HepG2 (cell line): ENCODE results near the gene PPP1R14D. TPM values are rescaled to one million over a fixed set of nuclear protein-coding genes. Genes with fewer than 3 reads are reported as not detected.

Source experiments
- BATF2 ChIP-seq: sonication (generic); formaldehyde crosslinking; IDR thresholded peaks from 2 replicates; pipeline ENCODE4 v1.8.0; 2022; ENCODE audit warnings: mild to moderate bottlenecking, missing genetic modification reagents, moderate library complexity
- GLI4 ChIP-seq: sonication (generic); formaldehyde crosslinking; IDR thresholded peaks from 2 replicates; pipeline ENCODE4 v1.5.1; 2020; ENCODE audit warnings: missing genetic modification reagents, mild to moderate bottlenecking, moderate library complexity, borderline replicate concordance
- HCFC1 ChIP-seq: fragments of 150-350 bp; IDR thresholded peaks from 2 replicates; pipeline ENCODE4 v1.6.1; 2014; ENCODE audit warnings: low read depth, low read length
- LCORL ChIP-seq, 2 experiments: fragments of 450-650 bp in 1 of 2; sonication (generic) in 1 of 2; formaldehyde crosslinking in 1 of 2; IDR thresholded peaks; 2 replicates each; pipeline versions ENCODE4 v1.5.0 to v1.6.1; 2017 to 2020; ENCODE audit warnings: antibody characterized with exemption in 1 of 2, missing genetic modification reagents in 1 of 2
- MATR3 ChIP-seq: sonication (generic); formaldehyde crosslinking; IDR thresholded peaks from 2 replicates; pipeline ENCODE4 v1.4.0; 2020; ENCODE audit warnings: missing genetic modification reagents
- PPARG ChIP-seq: conservative IDR thresholded peaks from 2 replicates; pipeline ENCODE4 v1.6.1; 2016; ENCODE audit warnings: missing biosample characterization, missing genetic modification reagents
- RBM39 ChIP-seq: fragments of 200-400 bp; formaldehyde crosslinking; IDR thresholded peaks from one replicate; pipeline ENCODE4 v1.6.1; 2018; ENCODE audit warnings: antibody characterized with exemption, mild to moderate bottlenecking, low read depth, low read length; ENCODE audit not compliant: poor library complexity, severe bottlenecking
- RELA ChIP-seq: sonication (generic); formaldehyde crosslinking; IDR thresholded peaks from 2 replicates; pipeline ENCODE4 v1.4.0; 2020; ENCODE audit warnings: missing genetic modification reagents
- SP2 ChIP-seq: sonication (generic); formaldehyde crosslinking; IDR thresholded peaks from 2 replicates; pipeline ENCODE4 v1.5.1; 2020; ENCODE audit warnings: mild to moderate bottlenecking, missing genetic modification reagents
- ZBTB37 ChIP-seq: sonication (generic); formaldehyde crosslinking; IDR thresholded peaks from 2 replicates; pipeline ENCODE4 v1.4.0; 2020; ENCODE audit warnings: mild to moderate bottlenecking, missing genetic modification reagents
- ZFP90 ChIP-seq: sonication (generic); formaldehyde crosslinking; IDR thresholded peaks from 2 replicates; pipeline ENCODE4 v1.8.0; 2022; ENCODE audit warnings: missing genetic modification reagents, mild to moderate bottlenecking, inconsistent platforms, borderline replicate concordance
- ZNF281 ChIP-seq: sonication (generic); formaldehyde crosslinking; IDR thresholded peaks from 2 replicates; pipeline ENCODE4 v1.4.0; 2020; ENCODE audit warnings: missing genetic modification reagents, borderline replicate concordance
- ZNF670 ChIP-seq: sonication (generic); formaldehyde crosslinking; IDR thresholded peaks from 2 replicates; pipeline ENCODE4 v1.8.0; 2022; ENCODE audit warnings: mild to moderate bottlenecking, missing genetic modification reagents, borderline replicate concordance
- ZNF672 ChIP-seq: sonication (generic); formaldehyde crosslinking; IDR thresholded peaks from 2 replicates; pipeline ENCODE4 v1.8.1; 2022; ENCODE audit warnings: missing genetic modification reagents
- ZNF879 ChIP-seq: sonication (generic); formaldehyde crosslinking; IDR thresholded peaks from 2 replicates; pipeline ENCODE4 v1.8.1; 2023; ENCODE audit warnings: missing genetic modification reagents
- polyA plus RNA-seq, 8 experiments: library from polyadenylated mRNA; depleted of rRNA in 3 of 8; stranded (reverse) in 7 of 8; unstranded in 1 of 8; fragments of >200 nt; fragmentation: Illumina TruSeq in 4 of 8; extraction: Trizol in 4 of 8; gene quantifications; 2 replicates each; pipeline versions ENCODE4 v1.2.1 to v1.2.3, GENCODE V29; 2011 to 2016; ENCODE audit warnings: low read depth in 4 of 8, missing spikeins in 1 of 8, mixed read lengths in 1 of 8; ENCODE audit not compliant: insufficient read depth in 1 of 8
- total RNA-seq, 5 experiments: library from RNA; depleted of rRNA; stranded (reverse); fragments of >200 nt; fragmentation: Illumina TruSeq; extraction: Trizol; gene quantifications; 2 replicates each; pipeline ENCODE4 v1.2.3, GENCODE V29; 2016; ENCODE audit warnings: low read depth in 1 of 5
- TF ChIP-seq, protein P1 (sequence below): IDR thresholded peaks from 2 replicates; pipeline ENCODE4 v1.6.1; 2012; ENCODE audit warnings: low read length, improper control_type of control experiment
- TF ChIP-seq, protein P2 (sequence below): sonication (generic); formaldehyde crosslinking; IDR thresholded peaks from 2 replicates; pipeline ENCODE4 v1.4.0; 2020; ENCODE audit warnings: missing genetic modification reagents
- TF ChIP-seq, protein P3 (sequence below): sonication (generic); formaldehyde crosslinking; IDR thresholded peaks from 2 replicates; pipeline ENCODE4 v1.4.0; 2020; ENCODE audit warnings: mild to moderate bottlenecking, missing genetic modification reagents

Gene PPP1R14D
- total and polyA plus RNA-seq, 2 of the 13 experiments (the other 11 are each of a cell fraction or from before 2014, with no cell fraction given) = 0.53 to 0.55 TPM

DNA sequence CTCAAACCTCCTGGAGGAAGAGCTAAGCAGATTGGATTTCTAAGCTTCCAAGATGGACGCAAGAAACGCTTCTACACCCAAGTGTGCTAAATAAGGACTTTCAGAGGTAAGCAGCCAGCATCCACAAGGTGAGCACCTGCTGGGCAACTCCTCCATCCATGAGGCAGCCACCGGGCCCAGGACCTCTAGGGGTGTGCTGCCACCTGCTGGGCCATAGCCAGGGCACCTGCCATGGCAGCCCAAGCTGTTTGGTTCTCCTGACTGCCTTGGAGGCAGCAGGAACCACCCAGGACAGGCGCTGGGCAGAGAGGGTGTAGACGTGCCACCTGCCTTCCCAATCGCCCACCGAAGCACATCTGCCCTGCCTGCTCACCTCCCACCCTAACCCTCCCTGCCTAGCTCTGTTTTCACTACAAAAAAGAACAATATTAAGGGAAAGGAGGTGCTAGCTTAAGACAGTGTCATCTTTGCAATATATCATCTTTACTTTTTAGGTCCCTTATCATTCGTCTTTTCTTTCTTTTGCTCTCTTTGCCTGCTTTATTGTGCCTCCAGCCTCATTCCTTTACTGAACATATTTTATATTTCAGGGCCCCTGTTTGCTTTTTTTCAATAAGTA lies 45.8 kb downstream of the PPP1R14D start (continued):
- TF ChIP-seq LCORL (IDR thresholded peaks at IDR 0.05) (no peak), LCORL (CRISPR knock-in tag; IDR thresholded peaks at IDR 0.05) (0 out of 2 replicates have a peak, but pooled peaks have one; percentile 19), ZNF879 (CRISPR knock-in tag) (no peak), ZNF670 (no peak), BATF2 (no peak), PPARG (CRISPR knock-in tag) (0 out of 2 replicates have a peak, but pooled peaks have one; percentile 18), MATR3 (CRISPR knock-in tag) (no peak), RBM39 (no peak), ZNF672 (CRISPR knock-in tag) (no peak), HCFC1 (no peak), GLI4 (CRISPR knock-in tag) (no peak), ZNF281 (CRISPR knock-in tag) (no peak), RELA (CRISPR knock-in tag) (peak; percentile 58; the same call in 1 of the 2 replicates), ZFP90 (no peak), ZBTB37 (CRISPR knock-in tag) (no peak), SP2 (CRISPR knock-in tag) (no peak)
- TF ChIP-seq, protein P1, sequence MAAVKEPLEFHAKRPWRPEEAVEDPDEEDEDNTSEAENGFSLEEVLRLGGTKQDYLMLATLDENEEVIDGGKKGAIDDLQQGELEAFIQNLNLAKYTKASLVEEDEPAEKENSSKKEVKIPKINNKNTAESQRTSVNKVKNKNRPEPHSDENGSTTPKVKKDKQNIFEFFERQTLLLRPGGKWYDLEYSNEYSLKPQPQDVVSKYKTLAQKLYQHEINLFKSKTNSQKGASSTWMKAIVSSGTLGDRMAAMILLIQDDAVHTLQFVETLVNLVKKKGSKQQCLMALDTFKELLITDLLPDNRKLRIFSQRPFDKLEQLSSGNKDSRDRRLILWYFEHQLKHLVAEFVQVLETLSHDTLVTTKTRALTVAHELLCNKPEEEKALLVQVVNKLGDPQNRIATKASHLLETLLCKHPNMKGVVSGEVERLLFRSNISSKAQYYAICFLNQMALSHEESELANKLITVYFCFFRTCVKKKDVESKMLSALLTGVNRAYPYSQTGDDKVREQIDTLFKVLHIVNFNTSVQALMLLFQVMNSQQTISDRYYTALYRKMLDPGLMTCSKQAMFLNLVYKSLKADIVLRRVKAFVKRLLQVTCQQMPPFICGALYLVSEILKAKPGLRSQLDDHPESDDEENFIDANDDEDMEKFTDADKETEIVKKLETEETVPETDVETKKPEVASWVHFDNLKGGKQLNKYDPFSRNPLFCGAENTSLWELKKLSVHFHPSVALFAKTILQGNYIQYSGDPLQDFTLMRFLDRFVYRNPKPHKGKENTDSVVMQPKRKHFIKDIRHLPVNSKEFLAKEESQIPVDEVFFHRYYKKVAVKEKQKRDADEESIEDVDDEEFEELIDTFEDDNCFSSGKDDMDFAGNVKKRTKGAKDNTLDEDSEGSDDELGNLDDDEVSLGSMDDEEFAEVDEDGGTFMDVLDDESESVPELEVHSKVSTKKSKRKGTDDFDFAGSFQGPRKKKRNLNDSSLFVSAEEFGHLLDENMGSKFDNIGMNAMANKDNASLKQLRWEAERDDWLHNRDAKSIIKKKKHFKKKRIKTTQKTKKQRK = no peak
- TF ChIP-seq, protein P2, sequence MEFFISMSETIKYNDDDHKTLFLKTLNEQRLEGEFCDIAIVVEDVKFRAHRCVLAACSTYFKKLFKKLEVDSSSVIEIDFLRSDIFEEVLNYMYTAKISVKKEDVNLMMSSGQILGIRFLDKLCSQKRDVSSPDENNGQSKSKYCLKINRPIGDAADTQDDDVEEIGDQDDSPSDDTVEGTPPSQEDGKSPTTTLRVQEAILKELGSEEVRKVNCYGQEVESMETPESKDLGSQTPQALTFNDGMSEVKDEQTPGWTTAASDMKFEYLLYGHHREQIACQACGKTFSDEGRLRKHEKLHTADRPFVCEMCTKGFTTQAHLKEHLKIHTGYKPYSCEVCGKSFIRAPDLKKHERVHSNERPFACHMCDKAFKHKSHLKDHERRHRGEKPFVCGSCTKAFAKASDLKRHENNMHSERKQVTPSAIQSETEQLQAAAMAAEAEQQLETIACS (CRISPR knock-in tag) = no peak
- TF ChIP-seq, protein P3, sequence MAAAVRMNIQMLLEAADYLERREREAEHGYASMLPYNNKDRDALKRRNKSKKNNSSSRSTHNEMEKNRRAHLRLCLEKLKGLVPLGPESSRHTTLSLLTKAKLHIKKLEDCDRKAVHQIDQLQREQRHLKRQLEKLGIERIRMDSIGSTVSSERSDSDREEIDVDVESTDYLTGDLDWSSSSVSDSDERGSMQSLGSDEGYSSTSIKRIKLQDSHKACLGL (CRISPR knock-in tag) = no peak
